ENCODE results near the gene CMPK1. TPM values are rescaled to one million over a fixed set of nuclear protein-coding genes. Genes with fewer than 3 reads are reported as not detected.

Gene CMPK1
- polyA plus RNA-seq, 3 donors = 40.6 to 135 (median 74.7) TPM

DNA sequence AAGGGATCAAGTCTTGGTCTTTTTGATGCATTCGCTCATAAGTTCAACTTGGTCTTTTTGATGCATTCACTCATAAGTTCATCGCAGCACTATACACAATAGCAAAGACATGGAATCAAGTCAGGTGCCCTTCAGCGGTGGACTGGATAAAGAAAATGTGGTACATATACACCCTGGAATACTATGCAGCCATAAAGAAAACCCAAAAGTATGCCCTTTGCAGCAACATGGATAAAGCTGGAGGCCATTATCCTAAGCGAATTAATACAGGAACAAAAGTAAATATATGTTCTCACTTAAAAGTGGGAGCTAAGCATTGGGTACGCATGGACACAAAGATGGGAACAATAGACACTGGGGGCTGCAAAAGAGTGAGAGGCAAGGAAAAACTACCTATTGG is 52.7 kb downstream of the CMPK1 start:
- no peak overlapping the region for H3K27ac ChIP-seq (ENCODE audit: low read depth, low read length)
- WGBS, 3 donors = 97 to 99% (median 97%) methylated on average over 5 of the region's 5 CpGs

DNA sequence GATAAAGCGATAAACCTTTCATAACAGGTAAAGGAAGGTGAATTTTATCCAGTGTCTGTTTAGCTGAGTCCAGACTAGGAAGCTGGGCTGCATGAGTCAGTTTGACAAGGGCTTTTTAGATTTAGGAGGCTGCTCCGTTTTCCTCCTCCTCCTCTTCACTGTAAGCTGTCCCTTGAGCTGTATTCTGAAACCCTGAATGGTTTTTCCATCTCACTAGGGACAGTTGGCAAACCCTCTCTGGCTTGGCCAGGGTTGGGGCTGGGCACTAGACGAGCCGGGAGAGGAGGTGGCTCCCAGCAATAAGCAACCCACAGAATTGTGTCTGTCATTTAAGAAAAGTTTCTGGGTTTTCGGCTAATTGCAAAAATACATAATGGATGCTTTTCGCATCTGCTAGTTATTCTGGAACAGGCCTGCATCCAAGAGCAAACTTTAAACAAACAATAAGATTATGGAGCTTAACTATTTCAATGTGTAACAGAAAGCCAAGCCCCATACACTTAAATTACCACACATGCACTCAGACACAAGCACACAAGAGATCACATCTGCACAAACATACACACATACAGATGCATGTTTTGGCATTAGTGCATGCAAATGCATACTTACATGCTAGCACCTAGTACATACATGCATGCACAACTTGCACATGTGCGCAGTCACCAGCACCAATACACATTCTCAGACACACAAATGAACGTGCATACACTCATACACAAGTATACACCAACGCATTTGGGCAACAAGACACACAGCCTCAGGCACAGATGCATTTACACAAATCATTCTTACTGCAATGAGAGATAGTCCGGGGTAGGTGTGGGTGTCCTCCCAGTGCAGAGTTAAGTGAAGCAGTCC is 54.7 kb downstream of the CMPK1 start:
- no peak overlapping the region for H3K27ac ChIP-seq (ENCODE audit: low read depth, low read length)
- 31 to 36% (median 33%) methylated on average over 10 of the region's 10 CpGs for WGBS, 3 donors

DNA sequence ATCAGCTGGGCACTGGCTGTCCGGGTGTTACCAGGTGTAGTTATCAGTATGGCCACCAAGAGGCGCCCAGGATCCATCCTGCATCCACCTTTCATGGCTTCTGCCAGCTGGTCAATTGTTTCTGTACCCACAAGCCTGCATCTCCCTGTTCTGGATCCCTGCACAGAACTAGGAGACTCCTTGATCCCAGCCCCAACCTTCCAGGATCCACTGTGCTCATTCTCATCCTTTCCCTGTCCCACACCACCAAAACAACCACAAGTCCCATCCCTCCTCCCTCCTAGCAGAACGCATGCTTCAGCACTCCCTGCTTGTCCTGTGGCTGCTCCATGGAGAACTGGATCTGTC is 55.3 kb downstream of the CMPK1 start:
- no peak overlapping the region for H3K27ac ChIP-seq (ENCODE audit: low read depth, low read length)
- WGBS, 3 donors = 25 to 29% (median 27%) methylated on average over 3 of the region's 3 CpGs

DNA sequence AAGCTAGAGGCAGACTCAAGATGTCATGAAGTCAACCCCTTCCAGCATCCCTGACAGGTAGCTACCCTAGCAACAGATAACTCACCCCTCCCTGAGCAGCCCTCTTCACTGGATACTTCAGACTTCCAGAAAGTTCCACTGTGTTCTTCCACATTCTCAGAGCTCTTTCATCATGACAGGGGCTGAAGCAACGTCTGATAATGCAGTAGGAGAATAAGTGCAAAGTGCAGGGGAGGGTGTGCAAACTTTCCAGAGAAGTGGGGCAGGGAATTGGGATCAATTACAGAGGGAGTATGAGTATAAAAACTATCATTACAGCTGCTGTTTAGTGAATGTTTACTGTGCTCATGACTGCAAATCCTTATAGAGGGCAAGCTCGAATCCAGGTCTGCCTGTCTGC is 56.1 kb downstream of the CMPK1 start:
- H3K27ac ChIP-seq (ENCODE audit: low read depth, low read length) = no peak overlapping the region
- WGBS, 3 donors = 39 to 47% (median 46%) methylated on average over 2 of the region's 2 CpGs

DNA sequence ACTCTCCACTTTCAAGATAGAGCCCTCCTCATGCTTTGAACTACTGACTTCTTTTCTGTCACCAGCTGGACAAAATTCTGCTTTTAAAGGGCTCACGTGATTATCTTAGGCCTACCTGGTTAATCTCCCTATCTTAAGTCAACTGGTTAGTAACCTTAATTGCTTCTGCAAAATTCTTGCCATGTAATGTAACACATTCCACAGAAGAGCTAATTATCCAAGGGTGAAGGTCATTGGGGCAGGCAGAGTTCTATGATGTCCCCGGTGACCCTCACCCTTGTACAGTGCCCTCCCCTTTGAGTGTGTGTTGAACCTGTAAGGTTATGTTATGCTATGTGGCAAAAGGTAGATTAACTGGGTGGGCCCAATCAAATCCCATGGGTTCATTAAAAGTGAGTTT is 57.3 kb downstream of the CMPK1 start:
- no peak overlapping the region for H3K27ac ChIP-seq (ENCODE audit: low read depth, low read length)
- WGBS, 3 donors = 48 to 91% (median 91%) methylated on average over 2 of the region's 2 CpGs

DNA sequence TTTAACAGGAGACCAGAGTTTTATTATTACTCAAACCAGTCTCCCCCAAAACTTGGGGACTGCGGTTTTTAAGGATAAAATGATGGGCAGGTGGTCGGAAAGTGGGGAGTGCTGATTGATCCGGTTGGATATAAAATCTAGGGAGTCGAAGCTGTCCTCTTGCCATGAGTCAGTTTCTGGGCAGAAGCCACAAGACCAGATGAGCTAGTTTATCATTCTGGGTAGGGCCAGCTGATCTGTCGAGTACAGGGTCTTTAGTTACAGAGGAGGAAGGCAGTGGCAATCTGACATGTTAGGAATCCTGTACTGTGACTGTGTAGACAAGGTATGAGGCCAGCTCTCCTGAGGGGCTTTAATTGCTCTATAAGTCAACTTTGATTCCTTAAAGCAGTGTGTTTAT is 59.6 kb downstream of the CMPK1 start:
- 60 to 67% (median 61%) methylated on average over 5 of the region's 5 CpGs for WGBS, 3 donors
- H3K27ac ChIP-seq (ENCODE audit: low read depth, low read length) = no peak overlapping the region

GRCh38 chr1:47395433-47395832 is 61.8 kb downstream of the CMPK1 start:
- H3K27ac ChIP-seq (ENCODE audit: low read depth, low read length) = no peak overlapping the region
- 62 to 88% (median 85%) methylated on average over 3 of the region's 3 CpGs for WGBS, 3 donors

- no peak overlapping the region for H3K27ac ChIP-seq (ENCODE audit: low read depth, low read length)
- WGBS, 3 donors = 87 to 93% (median 92%) methylated on average over 6 of the region's 6 CpGs
These were observed 63.1 kb downstream of the CMPK1 start for GRCh38 chr1:47396671-47397196.

GRCh38 chr1:47399138-47399845 is 65.7 kb downstream of the CMPK1 start:
- H3K27ac ChIP-seq (ENCODE audit: low read depth, low read length) = no peak overlapping the region
- WGBS, 3 donors = 85 to 92% (median 91%) methylated on average over 4 of the region's 4 CpGs

- H3K27ac ChIP-seq (ENCODE audit: low read depth, low read length) = no peak overlapping the region
- 89 to 97% (median 90%) methylated on average over 4 of the region's 4 CpGs for WGBS, 3 donors
These were observed 66.2 kb downstream of the CMPK1 start for GRCh38 chr1:47399846-47400155.

DNA sequence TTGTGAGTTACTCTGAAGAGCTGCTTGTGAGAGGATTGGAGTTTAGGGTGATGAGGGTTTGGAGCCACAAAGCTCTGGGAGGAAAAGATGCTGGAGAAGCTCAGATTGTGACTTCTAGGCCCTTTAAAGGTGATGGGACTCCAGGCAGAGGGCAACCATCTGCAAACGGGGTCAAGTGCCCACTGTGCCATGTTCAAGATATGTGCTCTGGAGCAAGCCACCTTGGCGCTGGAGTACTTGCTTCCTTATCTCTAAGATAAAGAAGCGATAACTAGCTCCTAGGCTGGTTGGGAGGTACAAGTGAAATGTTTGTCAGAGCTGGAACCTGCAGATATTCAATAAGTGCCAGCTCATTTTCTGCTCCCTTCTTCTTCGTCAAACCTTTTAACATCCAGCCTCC is 68.2 kb downstream of the CMPK1 start:
- 55 to 92% (median 88%) methylated on average over 4 of the region's 4 CpGs for WGBS, 3 donors
- no peak overlapping the region for H3K27ac ChIP-seq (ENCODE audit: low read depth, low read length)

DNA sequence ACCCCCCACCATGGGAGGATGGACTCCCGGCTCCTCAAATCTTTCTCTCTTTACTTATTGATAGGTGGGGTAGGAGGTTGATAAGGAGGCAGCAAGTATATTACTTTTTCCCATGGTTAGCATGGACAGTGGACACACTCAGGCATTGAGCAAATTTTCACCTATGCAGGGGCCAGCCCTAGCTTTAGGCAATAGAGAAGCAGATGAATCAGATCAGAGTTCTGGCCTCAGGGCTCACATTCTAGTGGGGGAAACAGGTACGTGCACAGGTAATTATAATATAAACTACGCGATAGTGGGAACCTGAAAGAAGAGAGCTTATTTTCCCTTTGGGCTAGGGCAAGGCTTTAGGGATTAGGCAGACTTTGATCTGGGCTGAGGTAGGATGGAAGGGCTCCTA is 69.0 kb downstream of the CMPK1 start:
- WGBS, 3 donors = 85 to 91% (median 88%) methylated on average over 4 of the region's 4 CpGs

DNA sequence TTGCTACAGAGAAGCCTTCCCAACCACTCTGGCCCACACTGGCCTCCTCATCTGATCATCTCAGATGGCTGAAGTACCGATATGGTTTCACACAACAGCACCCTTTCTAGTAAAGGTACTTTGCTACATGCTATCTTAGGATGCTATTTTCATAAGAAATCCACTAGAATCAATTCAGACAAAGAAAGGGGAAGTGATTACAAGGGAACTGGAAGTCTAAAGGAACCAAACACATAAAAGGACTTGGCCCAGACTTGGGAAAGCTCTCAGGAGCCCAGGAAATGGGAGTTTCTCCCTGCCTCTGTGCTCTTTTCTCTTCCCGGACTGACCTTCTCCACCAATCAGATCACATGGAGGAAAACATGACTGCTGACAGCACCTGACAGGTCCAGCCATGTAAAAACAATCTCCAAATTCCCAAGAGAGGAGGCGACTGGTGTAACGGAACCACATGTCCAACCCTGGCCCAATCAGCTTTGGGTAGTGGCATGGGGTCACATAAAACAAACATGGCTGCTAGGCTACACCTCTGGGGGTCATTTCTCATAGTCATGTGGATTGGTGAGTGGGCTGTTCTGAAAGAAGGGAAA is 69.8 kb downstream of the CMPK1 start:
- no peak overlapping the region for H3K27ac ChIP-seq (ENCODE audit: low read depth, low read length)
- WGBS, 3 donors = 82 to 84% (median 84%) methylated on average over 4 of the region's 4 CpGs

More for the DNA sequence above, 69.0 kb downstream of the CMPK1 start:
- H3K27ac ChIP-seq (ENCODE audit: low read depth, low read length) = no peak overlapping the region

GRCh38 chr1:47405697-47406096 is 72.1 kb downstream of the CMPK1 start:
- 59 to 77% (median 71%) methylated on average over 5 of the region's 5 CpGs for WGBS, 3 donors
- no peak overlapping the region for H3K27ac ChIP-seq (ENCODE audit: low read depth, low read length)

- 87 to 94% (median 94%) methylated on average over 5 of the region's 5 CpGs for WGBS, 3 donors
- no peak overlapping the region for H3K27ac ChIP-seq (ENCODE audit: low read depth, low read length)
These were observed 73.4 kb downstream of the CMPK1 start for GRCh38 chr1:47406966-47407365.

- WGBS, 3 donors = 77 to 90% (median 82%) methylated on average over 3 of the region's 3 CpGs
- H3K27ac ChIP-seq (ENCODE audit: low read depth, low read length) = no peak overlapping the region
These were observed 73.9 kb downstream of the CMPK1 start for GRCh38 chr1:47407481-47407880.

DNA sequence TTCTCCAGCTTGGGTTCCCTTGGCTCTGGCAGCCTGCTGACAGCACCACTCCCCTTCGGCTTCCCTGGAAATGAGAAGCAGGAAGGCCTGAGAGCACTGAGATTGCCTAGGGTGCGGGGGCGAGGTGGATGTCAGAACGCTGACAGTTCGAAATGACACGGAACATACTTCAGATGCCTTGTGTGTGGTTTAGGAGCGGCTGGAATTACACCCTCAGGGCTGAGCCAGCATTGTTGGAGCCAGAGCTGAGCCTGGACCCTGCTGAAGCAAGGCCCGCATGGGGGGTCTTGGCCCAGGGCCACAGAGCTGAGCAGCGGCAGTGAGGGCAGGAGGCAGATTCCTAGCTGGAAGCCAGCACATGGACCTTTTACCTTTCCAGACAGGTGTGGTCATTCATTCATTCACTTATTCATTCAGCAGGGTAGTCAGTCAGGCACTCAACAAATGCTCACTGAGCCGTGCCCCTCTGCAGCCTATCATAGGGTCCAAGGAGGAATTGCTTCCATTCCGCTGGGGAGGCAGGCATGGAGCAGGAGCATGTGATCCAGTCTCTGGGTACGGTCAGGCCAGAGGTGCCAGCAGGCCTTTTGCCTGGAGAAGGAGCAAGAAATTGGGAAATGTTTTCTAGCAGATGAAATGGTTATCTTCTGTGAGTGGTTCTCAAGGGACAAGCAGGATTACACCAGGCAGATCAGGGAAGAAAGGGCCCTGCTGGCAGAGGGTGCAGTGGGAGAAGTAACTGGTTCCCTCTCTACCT is 75.9 kb downstream of the CMPK1 start:
- 64 to 78% (median 66%) methylated on average over 12 of the region's 12 CpGs for WGBS, 3 donors
- no peak overlapping the region for H3K27ac ChIP-seq (ENCODE audit: low read depth, low read length)

DNA sequence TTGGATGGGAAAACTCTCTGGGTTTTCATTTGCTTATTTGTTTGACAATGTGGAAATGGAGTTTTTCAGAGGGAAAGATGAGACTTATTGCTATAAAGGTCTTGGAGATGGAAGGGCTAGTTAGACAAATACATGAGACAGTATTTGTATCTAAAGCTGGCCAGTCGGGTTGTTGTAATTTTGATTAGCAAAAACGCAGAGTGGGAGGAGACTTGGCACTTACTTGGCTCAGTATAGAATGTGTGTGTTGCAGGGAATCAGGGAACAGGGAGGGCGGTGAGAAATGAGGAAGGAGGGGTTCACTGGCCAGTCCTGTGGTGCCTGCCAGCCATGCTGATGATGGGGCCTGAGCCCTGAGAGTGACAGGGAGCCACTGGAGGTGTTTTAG is 76.5 kb downstream of the CMPK1 start:
- WGBS, 3 donors = 57 to 70% (median 63%) methylated on average over 3 of the region's 3 CpGs
- no peak overlapping the region for H3K27ac ChIP-seq (ENCODE audit: low read depth, low read length)

DNA sequence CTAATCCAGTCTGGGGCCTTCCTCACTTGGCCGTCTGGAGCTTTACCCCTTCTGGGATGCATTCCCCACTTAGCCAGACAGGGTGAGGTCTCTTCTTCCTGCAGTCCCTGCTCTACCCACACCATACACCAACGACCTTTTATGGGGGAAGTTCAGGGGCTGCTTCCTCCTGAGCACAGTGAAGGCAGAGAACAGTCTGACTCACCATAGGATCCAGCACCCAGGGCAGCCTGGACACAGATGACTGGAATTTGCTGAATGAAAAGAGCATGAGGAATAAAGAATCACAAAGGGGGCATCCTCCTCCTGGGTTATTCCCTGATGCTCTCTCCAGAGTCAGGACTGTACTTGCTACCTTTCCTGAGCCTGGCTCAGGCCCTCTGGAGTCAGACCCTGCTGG is 77.8 kb downstream of the CMPK1 start:
- H3K27ac ChIP-seq (ENCODE audit: low read depth, low read length) = no peak overlapping the region
- 50 to 52% (median 50%) methylated on average over 2 of the region's 2 CpGs for WGBS, 3 donors
